AG09319 (cell line): ENCODE measurements around the gene FAM83B.

Source experiments
- DNase-seq: peaks from one replicate; pipeline ENCODE4 v3.0.0-alpha.2; 2010; ENCODE audit warnings: low read depth; ENCODE audit errors: extremely low read depth
- TF ChIP-seq, protein P1 (sequence below): IDR thresholded peaks from 2 replicates; pipeline ENCODE4 v1.5.1; 2011; ENCODE audit warnings: low read depth, mild to moderate bottlenecking, inconsistent platforms, low read length, moderate library complexity

The FAM83B gene

DNA sequence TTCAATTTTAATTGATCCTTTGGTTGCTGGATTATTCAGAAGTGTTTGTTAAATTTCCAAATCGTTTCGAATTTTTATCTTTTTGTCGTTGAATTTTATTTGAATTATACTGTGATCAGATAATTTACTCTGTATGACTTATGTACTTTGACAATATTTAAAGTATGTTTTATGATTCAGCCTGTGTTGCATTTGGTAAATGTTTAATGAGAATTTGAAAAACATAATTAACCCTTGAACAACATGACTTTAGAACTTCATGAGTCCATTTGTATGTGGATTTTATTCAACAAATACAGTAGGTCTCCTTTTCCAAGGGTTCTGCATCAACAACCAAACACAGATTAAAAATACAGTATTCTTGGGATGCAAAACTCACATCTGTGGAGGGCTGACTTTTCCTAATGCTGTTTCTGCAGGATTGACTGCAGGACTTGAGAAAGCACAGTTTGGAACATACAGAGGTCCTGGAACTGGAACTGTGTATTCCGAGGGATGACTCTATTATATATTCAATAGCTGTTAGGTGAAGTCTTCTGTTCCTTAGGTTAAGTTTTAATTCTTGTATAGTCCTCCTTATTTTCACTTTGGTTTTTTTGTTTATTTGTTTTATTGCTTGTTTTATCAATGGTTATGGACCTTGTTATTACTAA is 40.5 kb downstream of the FAM83B start:
- TF ChIP-seq, protein P1, sequence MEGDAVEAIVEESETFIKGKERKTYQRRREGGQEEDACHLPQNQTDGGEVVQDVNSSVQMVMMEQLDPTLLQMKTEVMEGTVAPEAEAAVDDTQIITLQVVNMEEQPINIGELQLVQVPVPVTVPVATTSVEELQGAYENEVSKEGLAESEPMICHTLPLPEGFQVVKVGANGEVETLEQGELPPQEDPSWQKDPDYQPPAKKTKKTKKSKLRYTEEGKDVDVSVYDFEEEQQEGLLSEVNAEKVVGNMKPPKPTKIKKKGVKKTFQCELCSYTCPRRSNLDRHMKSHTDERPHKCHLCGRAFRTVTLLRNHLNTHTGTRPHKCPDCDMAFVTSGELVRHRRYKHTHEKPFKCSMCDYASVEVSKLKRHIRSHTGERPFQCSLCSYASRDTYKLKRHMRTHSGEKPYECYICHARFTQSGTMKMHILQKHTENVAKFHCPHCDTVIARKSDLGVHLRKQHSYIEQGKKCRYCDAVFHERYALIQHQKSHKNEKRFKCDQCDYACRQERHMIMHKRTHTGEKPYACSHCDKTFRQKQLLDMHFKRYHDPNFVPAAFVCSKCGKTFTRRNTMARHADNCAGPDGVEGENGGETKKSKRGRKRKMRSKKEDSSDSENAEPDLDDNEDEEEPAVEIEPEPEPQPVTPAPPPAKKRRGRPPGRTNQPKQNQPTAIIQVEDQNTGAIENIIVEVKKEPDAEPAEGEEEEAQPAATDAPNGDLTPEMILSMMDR = no peak
- no peak for DNase-seq

DNA sequence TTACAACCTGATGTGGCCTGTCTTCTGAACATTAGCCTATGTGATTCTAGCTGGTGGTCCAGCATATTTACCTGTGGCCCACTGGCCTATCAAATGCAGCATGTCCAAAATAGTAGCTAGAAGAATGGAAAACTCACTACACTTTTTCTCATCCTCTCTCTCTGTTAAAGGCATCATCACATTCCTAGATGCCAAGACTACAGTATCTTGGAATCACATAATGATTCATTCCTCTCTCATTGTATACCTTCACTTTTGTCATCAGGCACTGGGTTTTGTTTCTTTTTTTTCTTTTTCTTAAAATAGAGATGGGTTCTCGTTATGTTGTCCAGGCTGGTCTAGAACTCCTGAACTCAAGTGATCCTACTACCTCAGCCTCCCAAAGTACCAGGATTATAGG is 45.0 kb downstream of the FAM83B start:
- TF ChIP-seq, protein P1 = no peak
- no peak for DNase-seq

DNA sequence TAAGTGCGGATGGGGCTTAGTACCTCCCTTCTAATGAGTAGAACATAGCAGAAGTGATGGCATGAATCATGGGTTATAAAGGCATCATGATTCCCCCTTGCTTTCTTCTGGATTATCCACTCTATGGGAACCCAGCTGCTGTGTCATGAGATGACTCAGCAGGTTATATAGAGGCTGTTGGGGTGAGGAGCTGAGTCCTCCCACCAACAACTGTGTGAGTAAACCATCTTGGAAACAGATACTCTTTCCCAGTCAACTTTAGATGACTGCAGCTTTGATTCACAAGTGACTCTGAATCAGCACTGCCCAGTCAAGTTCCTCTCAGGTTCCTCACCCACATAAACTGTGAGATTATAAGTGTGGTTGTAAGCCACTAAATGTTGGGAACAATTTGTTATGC is 46.3 kb downstream of the FAM83B start:
- no peak for DNase-seq
- TF ChIP-seq, protein P1 = no peak

DNA sequence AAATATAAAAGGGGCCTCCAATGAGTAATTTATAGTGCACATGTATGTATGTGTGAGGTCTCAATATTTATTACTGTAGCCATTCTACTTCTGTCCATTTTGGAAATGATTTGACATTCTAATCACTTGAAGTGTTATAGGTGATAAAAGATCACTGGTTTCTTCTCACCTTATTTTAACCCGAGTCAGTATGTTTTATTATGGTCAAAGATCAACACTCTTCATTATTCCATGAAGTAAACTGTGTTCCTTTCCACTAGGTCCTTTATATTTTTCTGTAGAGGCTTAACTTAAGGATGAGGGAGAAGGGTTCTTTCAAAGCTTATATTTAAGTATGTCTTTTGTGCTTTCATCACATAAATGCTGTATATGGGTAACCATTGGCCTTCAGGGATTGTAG is 47.2 kb downstream of the FAM83B start:
- DNase-seq = no peak
- TF ChIP-seq, protein P1 = no peak

DNA sequence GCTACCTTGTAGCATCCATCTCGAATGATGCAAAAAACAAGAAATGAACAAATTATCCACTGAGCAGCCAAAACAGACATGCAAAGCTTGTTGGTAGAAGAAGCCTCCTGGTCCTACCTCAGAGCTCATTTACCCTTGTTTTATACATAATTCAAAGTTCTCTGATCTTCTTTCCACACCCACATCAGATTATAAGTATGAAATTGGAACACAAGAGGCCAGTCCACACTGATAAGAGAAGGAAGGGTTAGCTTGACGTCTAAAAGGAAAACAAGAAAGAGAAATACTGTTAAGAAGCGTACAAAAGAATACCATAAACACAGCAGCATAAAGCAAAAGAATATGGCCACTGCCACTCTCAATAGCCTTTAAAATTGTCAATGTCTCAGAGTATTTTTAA is 49.7 kb downstream of the FAM83B start:
- DNase-seq = no peak
- TF ChIP-seq, protein P1 = no peak

DNA sequence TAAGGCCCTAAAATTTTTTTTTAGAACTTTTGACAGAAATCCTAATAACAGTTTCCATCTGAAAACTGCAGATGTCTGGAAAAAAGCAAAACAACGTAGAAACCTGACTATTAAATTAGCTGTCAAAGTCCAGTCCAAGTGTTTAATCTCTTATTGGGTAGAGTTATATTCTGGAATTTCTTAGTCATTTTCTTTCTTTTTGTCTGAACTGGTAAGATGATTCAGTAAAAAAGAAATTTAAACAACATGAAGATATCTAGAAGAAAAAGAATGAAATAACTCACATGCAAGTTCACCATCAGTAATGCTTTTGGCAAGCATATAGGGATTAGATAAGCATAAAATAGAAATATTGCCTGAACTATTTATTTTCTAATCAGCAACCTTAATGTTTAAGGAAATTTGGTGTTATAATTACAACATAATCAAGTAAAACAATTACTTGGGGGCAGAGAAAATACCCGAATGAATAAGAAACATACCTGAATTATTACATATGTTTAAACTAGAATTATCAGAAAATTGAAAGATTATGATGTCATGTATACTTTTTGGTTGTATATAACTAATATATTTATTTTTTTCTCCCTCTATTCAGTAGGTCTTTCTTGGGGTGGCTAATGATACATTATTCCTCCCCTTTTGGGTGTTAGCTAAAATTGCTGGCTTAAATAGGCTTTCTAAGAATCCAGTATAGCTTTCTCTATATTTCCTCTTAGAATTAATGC is 51.1 kb downstream of the FAM83B start:
- TF ChIP-seq, protein P1 = no peak
- no peak for DNase-seq

DNA sequence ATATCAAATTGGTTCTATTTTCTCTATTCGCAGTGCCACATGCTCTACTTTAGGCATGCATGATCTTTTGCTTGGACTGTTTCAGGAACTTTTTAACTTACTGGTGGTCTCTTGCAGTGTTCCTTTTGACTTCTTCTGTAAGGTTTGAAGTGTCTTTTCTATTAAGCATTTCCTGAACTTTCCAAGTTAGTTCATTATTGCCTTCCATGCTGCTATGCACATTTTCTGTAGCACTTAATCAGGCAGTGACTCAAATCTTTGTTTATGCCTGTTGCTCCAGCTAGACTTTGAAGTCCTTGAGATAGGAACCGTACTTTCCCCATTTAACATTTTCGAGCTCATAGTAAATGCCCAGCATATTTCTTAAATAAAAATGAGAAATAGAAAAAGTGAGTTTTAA is 52.2 kb downstream of the FAM83B start:
- no peak for DNase-seq
- TF ChIP-seq, protein P1 = no peak
